ENCODE data around the gene MORC1.

Gene MORC1

GRCh38 chr3:108931035-108931434 lies 186.9 kb downstream of the MORC1 start:
- H3K9me3 ChIP-seq (replicated peaks; ENCODE audit: insufficient read depth, low read length) = no peaks in the 10 kb centered on the region
- no peaks in the 10 kb centered on the region for H3K9me2 ChIP-seq (replicated peaks; ENCODE audit: insufficient read depth, low read length)
- no peak overlapping the region for H3K4me2 ChIP-seq (ENCODE audit: low read depth, low read length)
- no peaks in the 10 kb centered on the region for H4K20me1 ChIP-seq (ENCODE audit: insufficient read depth, low read length)
- H3K79me2 ChIP-seq (ENCODE audit: low read length) = no peaks in the 10 kb centered on the region
- DNase-seq = no peak
- H3K4me3 ChIP-seq (ENCODE audit: low read length) = no peak overlapping the region
- H3K27me3 ChIP-seq (replicated peaks; ENCODE audit: insufficient read depth, low read length) = no peaks in the 10 kb centered on the region
- TF ChIP-seq EZH2 (optimal IDR thresholded peaks at IDR 0.05; ENCODE audit: low read depth, low read length) (no peak), EZH2phosphoT487 (IDR thresholded peaks at IDR 0.05; ENCODE audit: low read length) (no peak)
- TF ChIP-seq, protein P1, sequence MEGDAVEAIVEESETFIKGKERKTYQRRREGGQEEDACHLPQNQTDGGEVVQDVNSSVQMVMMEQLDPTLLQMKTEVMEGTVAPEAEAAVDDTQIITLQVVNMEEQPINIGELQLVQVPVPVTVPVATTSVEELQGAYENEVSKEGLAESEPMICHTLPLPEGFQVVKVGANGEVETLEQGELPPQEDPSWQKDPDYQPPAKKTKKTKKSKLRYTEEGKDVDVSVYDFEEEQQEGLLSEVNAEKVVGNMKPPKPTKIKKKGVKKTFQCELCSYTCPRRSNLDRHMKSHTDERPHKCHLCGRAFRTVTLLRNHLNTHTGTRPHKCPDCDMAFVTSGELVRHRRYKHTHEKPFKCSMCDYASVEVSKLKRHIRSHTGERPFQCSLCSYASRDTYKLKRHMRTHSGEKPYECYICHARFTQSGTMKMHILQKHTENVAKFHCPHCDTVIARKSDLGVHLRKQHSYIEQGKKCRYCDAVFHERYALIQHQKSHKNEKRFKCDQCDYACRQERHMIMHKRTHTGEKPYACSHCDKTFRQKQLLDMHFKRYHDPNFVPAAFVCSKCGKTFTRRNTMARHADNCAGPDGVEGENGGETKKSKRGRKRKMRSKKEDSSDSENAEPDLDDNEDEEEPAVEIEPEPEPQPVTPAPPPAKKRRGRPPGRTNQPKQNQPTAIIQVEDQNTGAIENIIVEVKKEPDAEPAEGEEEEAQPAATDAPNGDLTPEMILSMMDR (IDR thresholded peaks at IDR 0.05; ENCODE audit: low read length) = no peak
- no peaks in the 10 kb centered on the region for H3K36me3 ChIP-seq (replicated peaks; ENCODE audit: insufficient read depth, low read length)
- H2AFZ ChIP-seq (ENCODE audit: low read length) = no peak overlapping the region
- H3K27ac ChIP-seq (ENCODE audit: low read length) = no peak overlapping the region
- no peak overlapping the region for H3K9ac ChIP-seq (ENCODE audit: low read length)
- H3K4me1 ChIP-seq (ENCODE audit: low read length) = no peaks in the 10 kb centered on the region
- no peaks in the 10 kb centered on the region for H3F3A ChIP-seq (ENCODE audit: insufficient read depth, low read length)

- no peaks in the 10 kb centered on the region for H3K9me3 ChIP-seq (replicated peaks; ENCODE audit: insufficient read depth, low read length)
- no peaks in the 10 kb centered on the region for H3K9me2 ChIP-seq (replicated peaks; ENCODE audit: insufficient read depth, low read length)
- TF ChIP-seq EZH2 (optimal IDR thresholded peaks at IDR 0.05; ENCODE audit: low read depth, low read length) (no peak), EZH2phosphoT487 (IDR thresholded peaks at IDR 0.05; ENCODE audit: low read length) (no peak)
- TF ChIP-seq, protein P1 (IDR thresholded peaks at IDR 0.05; ENCODE audit: low read length) = no peak
Observed at GRCh38 chr3:108918866-108919265, 199.1 kb downstream of the MORC1 start.

GRCh38 chr3:108914774-108915641 lies 202.9 kb downstream of the MORC1 start:
- TF ChIP-seq EZH2 (optimal IDR thresholded peaks at IDR 0.05; ENCODE audit: low read depth, low read length) = no peak
- no peak for TF ChIP-seq EZH2phosphoT487 (IDR thresholded peaks at IDR 0.05; ENCODE audit: low read length)
- TF ChIP-seq, protein P1 (IDR thresholded peaks at IDR 0.05; ENCODE audit: low read length) = peak; percentile 95
- Histone ChIP-seq H3K36me3 (replicated peaks; ENCODE audit: insufficient read depth, low read length) (no peaks in the 10 kb centered on the region), H4K20me1 (ENCODE audit: insufficient read depth, low read length) (no peaks in the 10 kb centered on the region), H3K4me2 (ENCODE audit: low read depth, low read length) (peak overlapping the region; percentile 37), H3K79me2 (ENCODE audit: low read length) (no peaks in the 10 kb centered on the region), H3K9ac (ENCODE audit: low read length) (no peak overlapping the region), H3K27ac (ENCODE audit: low read length) (no peak overlapping the region), H3K9me3 (replicated peaks; ENCODE audit: insufficient read depth, low read length) (no peaks in the 10 kb centered on the region), H3K9me2 (replicated peaks; ENCODE audit: insufficient read depth, low read length) (no peaks in the 10 kb centered on the region), H2AFZ (ENCODE audit: low read length) (peak overlapping the region; percentile 81), H3K4me1 (ENCODE audit: low read length) (no peaks in the 10 kb centered on the region), H3K4me3 (ENCODE audit: low read length) (no peak overlapping the region; the same call in 1 of the 2 replicates), H3F3A (ENCODE audit: insufficient read depth, low read length) (no peaks in the 10 kb centered on the region), H3K27me3 (replicated peaks; ENCODE audit: insufficient read depth, low read length) (no peaks in the 10 kb centered on the region)
- DNase-seq = peak; percentile 67

More at GRCh38 chr3:108918866-108919265, 199.1 kb downstream of the MORC1 start:
- H3K36me3 ChIP-seq (replicated peaks; ENCODE audit: insufficient read depth, low read length) = no peaks in the 10 kb centered on the region
- H3K9ac ChIP-seq (ENCODE audit: low read length) = no peak overlapping the region
- H4K20me1 ChIP-seq (ENCODE audit: insufficient read depth, low read length) = no peaks in the 10 kb centered on the region
- H3K27me3 ChIP-seq (replicated peaks; ENCODE audit: insufficient read depth, low read length) = no peaks in the 10 kb centered on the region
- H3K79me2 ChIP-seq (ENCODE audit: low read length) = no peaks in the 10 kb centered on the region
- H3K4me3 ChIP-seq (ENCODE audit: low read length) = no peak overlapping the region
- H3K4me2 ChIP-seq (ENCODE audit: low read depth, low read length) = no peak overlapping the region
- H3F3A ChIP-seq (ENCODE audit: insufficient read depth, low read length) = no peaks in the 10 kb centered on the region
- no peak overlapping the region for H3K27ac ChIP-seq (ENCODE audit: low read length)
- H3K4me1 ChIP-seq (ENCODE audit: low read length) = no peaks in the 10 kb centered on the region
- H2AFZ ChIP-seq (ENCODE audit: low read length) = no peak overlapping the region
- no peak for DNase-seq
